ENCODE data around the gene HECW1.

Gene HECW1

DNA sequence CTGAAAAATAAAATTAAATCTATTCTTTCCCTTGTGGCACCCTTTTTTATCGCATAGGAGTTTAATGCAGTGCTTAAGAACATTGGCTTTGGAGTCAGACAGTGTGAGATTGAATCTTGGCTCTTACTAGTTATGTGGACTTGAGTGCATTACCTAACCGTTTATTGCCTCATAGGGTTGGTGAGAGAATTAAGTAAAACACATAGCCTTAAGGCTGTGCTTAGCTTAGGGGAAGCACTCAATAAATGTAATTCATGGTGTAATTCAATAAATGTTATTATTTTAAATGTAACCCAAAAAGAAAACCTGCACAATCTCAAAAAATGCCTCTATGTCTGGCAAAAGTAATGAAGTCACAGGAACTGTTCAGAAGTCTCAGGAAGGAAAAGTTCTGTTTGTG lies 473.1 kb downstream of the HECW1 start:
- TF ChIP-seq TEAD4 (IDR thresholded peaks at IDR 0.05) (no peak), TCF12 (IDR thresholded peaks at IDR 0.05; ENCODE audit: low read depth) (no peak), YY1 (IDR thresholded peaks at IDR 0.05; ENCODE audit: low read depth) (no peak), CREB1 (IDR thresholded peaks at IDR 0.05; ENCODE audit: low read depth) (no peak), ZBTB7A (IDR thresholded peaks at IDR 0.05; ENCODE audit: low read depth) (no peak), NFIC (IDR thresholded peaks at IDR 0.05) (no peak), FOXM1 (IDR thresholded peaks at IDR 0.05; ENCODE audit: borderline replicate concordance, low read depth) (no peak)
- TF ChIP-seq, protein P1, sequence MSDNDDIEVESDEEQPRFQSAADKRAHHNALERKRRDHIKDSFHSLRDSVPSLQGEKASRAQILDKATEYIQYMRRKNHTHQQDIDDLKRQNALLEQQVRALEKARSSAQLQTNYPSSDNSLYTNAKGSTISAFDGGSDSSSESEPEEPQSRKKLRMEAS (IDR thresholded peaks at IDR 0.05) = no peak

DNA sequence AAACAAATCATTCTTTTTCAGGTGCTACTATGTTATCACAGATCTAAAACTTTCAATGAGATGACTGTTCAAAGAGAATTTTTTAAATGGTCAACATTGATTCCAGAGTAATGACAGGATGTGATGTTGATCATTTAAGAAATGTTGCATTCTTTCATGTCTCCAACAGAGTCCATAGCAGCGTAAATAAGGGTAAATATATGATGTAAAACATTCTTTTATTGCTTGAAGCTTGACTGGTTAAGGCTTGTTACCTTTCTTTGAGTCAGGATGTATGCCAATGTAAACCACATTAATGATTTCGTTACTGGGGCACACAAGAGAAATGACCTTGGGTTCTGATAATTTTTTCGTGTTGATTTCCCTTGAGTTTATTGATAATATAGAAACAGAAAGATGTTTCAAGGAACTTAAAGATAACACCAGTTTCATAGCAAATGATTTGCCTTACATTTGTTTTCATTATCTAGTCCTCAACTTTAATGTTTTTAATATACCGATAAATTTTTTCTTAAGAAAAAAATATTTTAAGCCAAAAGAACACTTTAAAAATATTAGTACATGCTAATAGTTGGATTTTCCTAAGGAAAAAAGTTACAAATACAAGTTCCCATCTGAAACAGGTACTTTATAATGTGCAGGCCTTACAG lies 473.9 kb downstream of the HECW1 start:
- TF ChIP-seq EP300 (IDR thresholded peaks at IDR 0.05; ENCODE audit: borderline replicate concordance) (no peak), YY1 (IDR thresholded peaks at IDR 0.05; ENCODE audit: low read depth) (no peak)
- TF ChIP-seq, protein P2, sequence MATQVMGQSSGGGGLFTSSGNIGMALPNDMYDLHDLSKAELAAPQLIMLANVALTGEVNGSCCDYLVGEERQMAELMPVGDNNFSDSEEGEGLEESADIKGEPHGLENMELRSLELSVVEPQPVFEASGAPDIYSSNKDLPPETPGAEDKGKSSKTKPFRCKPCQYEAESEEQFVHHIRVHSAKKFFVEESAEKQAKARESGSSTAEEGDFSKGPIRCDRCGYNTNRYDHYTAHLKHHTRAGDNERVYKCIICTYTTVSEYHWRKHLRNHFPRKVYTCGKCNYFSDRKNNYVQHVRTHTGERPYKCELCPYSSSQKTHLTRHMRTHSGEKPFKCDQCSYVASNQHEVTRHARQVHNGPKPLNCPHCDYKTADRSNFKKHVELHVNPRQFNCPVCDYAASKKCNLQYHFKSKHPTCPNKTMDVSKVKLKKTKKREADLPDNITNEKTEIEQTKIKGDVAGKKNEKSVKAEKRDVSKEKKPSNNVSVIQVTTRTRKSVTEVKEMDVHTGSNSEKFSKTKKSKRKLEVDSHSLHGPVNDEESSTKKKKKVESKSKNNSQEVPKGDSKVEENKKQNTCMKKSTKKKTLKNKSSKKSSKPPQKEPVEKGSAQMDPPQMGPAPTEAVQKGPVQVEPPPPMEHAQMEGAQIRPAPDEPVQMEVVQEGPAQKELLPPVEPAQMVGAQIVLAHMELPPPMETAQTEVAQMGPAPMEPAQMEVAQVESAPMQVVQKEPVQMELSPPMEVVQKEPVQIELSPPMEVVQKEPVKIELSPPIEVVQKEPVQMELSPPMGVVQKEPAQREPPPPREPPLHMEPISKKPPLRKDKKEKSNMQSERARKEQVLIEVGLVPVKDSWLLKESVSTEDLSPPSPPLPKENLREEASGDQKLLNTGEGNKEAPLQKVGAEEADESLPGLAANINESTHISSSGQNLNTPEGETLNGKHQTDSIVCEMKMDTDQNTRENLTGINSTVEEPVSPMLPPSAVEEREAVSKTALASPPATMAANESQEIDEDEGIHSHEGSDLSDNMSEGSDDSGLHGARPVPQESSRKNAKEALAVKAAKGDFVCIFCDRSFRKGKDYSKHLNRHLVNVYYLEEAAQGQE (IDR thresholded peaks at IDR 0.05; ENCODE audit: low read depth) = no peak
- TF ChIP-seq, protein P1 (IDR thresholded peaks at IDR 0.05) = no peak

DNA sequence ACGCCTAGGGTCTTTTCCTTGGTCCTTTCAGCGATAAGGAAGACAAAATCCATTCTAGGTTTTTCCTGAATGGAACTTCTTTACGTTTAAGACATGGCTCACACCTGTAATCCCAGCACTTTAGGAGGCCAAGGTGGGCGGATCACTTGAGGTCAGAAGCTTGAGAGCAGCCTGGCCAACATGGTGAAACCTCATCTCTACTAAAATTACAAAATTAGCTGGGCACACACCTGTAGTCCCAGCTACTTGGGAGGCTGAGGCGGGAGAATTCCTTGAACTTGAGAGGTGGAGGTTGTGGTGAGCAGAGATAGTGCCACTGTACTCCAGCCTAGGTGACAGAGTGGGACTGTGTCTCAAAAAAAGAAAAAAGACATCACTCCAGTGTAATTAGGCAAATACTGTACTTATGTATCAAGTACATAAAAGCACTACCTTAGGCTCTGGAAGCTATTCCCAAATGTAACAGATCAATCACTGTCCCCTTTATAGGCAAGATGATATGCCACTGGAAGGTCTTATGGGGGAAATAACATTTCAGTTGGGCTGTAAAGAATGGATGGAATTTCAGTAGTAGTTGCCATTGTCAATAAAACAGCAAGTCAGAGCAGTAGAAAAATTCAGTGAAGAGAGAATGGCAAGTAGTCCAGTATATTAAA lies 476.2 kb downstream of the HECW1 start:
- TF ChIP-seq RAD21 (IDR thresholded peaks at IDR 0.05; ENCODE audit: low read depth) (no peak), YY1 (IDR thresholded peaks at IDR 0.05; ENCODE audit: low read depth) (no peak)

DNA sequence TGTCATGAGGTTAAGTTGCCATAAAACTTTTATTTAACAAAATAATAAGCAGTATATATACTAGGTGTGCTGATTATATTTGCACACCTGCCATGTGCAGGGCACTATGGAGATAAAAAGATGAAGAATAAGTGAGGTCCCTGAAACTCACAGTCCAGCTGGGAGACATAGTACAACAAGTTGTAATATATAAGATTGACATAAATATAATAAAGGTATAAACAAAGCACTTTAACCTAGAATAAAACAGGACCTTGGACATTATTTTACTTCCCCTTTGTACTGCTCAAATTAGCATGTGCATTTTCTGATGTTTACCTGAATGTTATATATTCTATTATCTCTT lies 476.7 kb downstream of the HECW1 start:
- no peak for TF ChIP-seq TEAD4 (IDR thresholded peaks at IDR 0.05)

DNA sequence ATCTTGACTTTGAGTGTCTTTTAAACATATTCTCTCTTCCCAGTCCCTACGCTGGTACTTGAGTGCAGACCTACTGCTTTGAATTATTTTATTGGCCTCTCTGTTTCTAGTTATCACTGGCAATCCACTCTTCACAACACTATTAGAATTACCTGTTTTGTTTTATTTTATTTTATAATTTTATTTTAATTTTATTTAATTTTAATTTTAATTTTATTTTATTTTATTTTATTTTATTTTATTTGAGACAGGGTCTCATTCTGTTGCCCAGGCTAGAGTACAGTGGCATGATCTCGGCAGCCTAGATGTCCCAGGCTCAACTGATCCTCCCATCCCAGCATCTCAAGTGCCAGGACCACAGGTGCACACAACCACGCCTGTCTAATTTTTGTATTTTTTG lies 477.3 kb downstream of the HECW1 start:
- TF ChIP-seq FOXM1 (IDR thresholded peaks at IDR 0.05; ENCODE audit: borderline replicate concordance, low read depth) = no peak

DNA sequence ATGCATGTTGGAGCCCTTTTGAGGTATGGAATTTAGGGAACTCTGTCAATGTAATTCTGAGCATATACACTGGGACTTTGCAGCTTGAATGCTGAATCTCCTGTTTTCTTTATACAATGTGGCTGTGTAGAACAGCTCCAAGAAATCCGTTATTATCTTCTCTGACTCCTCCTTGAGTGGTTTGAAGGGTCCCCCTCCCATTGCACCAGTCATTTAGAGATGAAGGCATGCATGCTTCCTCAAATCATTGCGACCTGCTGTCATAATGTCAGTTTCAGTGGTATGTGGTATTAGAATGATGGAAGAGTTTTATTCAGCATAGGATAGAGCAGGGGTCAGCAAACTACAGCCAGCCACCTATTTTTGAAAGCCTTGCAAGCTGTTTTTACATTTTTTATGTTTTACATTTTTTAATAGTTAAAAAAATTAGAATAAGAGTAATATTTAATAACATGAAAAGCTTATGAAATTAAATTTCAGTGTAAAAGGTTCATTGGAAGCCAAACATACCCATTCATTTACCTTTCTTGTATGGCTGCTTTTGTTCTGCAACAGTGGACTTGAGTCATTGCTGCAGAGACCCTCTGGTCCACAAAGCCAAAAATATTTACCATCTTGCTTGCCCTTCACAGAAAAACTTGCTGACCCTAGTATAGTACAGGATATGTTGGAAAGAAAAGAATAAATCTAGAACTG lies 478.6 kb downstream of the HECW1 start:
- TF ChIP-seq EP300 (IDR thresholded peaks at IDR 0.05; ENCODE audit: borderline replicate concordance) = no peak
- no peak for TF ChIP-seq TAF1 (IDR thresholded peaks at IDR 0.05; ENCODE audit: low read depth)
- TF ChIP-seq ZBTB7A (IDR thresholded peaks at IDR 0.05; ENCODE audit: low read depth) = no peak
- no peak for TF ChIP-seq FOXM1 (IDR thresholded peaks at IDR 0.05; ENCODE audit: borderline replicate concordance, low read depth)
- TF ChIP-seq TCF12 (IDR thresholded peaks at IDR 0.05; ENCODE audit: low read depth) = no peak

DNA sequence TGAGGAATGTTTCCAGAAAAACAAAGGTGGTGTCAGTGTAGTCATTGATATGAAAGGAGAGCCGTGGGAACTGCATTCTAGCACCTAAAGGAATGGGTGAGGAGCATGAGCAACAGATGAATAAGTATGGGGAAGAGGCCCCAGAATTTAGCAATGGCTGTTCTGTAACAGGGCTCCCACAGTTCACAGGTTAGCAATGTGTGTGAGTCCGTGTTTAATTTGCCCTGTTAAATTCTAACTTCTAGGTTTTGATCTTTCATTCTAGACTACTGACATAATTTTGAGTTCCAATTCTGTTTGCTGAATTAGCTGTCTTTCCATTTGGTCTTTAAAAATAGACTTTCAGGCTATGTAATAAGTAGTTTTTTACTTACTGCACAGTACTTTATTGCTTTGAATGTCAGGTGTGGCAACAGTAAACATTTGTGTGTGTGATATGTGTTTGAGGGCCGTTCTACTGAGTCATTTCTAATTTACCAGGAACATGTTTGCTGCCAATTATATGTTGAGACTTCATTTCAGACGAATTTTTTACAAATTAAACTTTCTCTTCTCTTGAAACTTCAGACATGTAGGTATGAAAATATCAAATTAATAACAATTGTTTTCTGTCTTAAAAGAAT lies 479.2 kb downstream of the HECW1 start:
- TF ChIP-seq YY1 (IDR thresholded peaks at IDR 0.05; ENCODE audit: low read depth) (no peak), TAF1 (IDR thresholded peaks at IDR 0.05; ENCODE audit: low read depth) (no peak), EGR1 (IDR thresholded peaks at IDR 0.05) (no peak), NFIC (IDR thresholded peaks at IDR 0.05) (no peak), FOXM1 (IDR thresholded peaks at IDR 0.05; ENCODE audit: borderline replicate concordance, low read depth) (no peak), TEAD4 (IDR thresholded peaks at IDR 0.05) (no peak)
- TF ChIP-seq, protein P1 (IDR thresholded peaks at IDR 0.05) = no peak

DNA sequence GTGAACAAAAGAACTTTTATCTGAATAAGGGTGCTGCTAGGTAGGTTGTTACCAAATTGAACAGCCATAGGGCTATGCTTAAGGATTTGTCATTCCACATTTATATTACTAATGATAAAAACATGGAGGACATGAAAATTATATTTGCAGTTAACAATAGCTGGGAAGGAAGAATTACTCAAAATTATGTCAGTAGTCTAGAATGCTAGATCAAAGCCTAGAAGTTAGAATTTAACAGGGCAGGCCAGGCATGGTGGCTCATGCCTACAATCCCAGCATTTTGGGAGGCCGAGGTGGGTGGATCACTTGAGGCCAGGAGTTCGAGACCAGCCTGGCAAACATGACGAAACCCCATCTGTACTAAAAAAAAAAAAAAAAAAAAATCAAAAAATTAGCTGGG lies 479.9 kb downstream of the HECW1 start:
- TF ChIP-seq CEBPB (IDR thresholded peaks at IDR 0.05) (no peak), FOXM1 (IDR thresholded peaks at IDR 0.05; ENCODE audit: borderline replicate concordance, low read depth) (no peak), TAF1 (IDR thresholded peaks at IDR 0.05; ENCODE audit: low read depth) (no peak), TCF12 (IDR thresholded peaks at IDR 0.05; ENCODE audit: low read depth) (no peak), RAD21 (IDR thresholded peaks at IDR 0.05; ENCODE audit: low read depth) (no peak), EP300 (IDR thresholded peaks at IDR 0.05; ENCODE audit: borderline replicate concordance) (no peak)
- TF ChIP-seq, protein P3, sequence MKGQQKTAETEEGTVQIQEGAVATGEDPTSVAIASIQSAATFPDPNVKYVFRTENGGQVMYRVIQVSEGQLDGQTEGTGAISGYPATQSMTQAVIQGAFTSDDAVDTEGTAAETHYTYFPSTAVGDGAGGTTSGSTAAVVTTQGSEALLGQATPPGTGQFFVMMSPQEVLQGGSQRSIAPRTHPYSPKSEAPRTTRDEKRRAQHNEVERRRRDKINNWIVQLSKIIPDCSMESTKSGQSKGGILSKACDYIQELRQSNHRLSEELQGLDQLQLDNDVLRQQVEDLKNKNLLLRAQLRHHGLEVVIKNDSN (IDR thresholded peaks at IDR 0.05) = no peak
- TF ChIP-seq, protein P1 (IDR thresholded peaks at IDR 0.05) = no peak
